T follicular helper cell (primary cell): ENCODE measurements around the gene THSD7A.

Experiments used
- DNase-seq: peaks from one replicate; pipeline ENCODE4 v3.0.0-alpha.2; 2020; ENCODE audit warnings: low read depth
- total RNA-seq, 2 experiments: gene quantifications; one replicate each; lab custom pipeline; 2026; lab: John Stamatoyannopoulos, UW

The THSD7A gene, protein sequence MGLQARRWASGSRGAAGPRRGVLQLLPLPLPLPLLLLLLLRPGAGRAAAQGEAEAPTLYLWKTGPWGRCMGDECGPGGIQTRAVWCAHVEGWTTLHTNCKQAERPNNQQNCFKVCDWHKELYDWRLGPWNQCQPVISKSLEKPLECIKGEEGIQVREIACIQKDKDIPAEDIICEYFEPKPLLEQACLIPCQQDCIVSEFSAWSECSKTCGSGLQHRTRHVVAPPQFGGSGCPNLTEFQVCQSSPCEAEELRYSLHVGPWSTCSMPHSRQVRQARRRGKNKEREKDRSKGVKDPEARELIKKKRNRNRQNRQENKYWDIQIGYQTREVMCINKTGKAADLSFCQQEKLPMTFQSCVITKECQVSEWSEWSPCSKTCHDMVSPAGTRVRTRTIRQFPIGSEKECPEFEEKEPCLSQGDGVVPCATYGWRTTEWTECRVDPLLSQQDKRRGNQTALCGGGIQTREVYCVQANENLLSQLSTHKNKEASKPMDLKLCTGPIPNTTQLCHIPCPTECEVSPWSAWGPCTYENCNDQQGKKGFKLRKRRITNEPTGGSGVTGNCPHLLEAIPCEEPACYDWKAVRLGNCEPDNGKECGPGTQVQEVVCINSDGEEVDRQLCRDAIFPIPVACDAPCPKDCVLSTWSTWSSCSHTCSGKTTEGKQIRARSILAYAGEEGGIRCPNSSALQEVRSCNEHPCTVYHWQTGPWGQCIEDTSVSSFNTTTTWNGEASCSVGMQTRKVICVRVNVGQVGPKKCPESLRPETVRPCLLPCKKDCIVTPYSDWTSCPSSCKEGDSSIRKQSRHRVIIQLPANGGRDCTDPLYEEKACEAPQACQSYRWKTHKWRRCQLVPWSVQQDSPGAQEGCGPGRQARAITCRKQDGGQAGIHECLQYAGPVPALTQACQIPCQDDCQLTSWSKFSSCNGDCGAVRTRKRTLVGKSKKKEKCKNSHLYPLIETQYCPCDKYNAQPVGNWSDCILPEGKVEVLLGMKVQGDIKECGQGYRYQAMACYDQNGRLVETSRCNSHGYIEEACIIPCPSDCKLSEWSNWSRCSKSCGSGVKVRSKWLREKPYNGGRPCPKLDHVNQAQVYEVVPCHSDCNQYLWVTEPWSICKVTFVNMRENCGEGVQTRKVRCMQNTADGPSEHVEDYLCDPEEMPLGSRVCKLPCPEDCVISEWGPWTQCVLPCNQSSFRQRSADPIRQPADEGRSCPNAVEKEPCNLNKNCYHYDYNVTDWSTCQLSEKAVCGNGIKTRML (N-terminal part only)
- total RNA-seq = 0 reads per million in 2 experiments

DNA sequence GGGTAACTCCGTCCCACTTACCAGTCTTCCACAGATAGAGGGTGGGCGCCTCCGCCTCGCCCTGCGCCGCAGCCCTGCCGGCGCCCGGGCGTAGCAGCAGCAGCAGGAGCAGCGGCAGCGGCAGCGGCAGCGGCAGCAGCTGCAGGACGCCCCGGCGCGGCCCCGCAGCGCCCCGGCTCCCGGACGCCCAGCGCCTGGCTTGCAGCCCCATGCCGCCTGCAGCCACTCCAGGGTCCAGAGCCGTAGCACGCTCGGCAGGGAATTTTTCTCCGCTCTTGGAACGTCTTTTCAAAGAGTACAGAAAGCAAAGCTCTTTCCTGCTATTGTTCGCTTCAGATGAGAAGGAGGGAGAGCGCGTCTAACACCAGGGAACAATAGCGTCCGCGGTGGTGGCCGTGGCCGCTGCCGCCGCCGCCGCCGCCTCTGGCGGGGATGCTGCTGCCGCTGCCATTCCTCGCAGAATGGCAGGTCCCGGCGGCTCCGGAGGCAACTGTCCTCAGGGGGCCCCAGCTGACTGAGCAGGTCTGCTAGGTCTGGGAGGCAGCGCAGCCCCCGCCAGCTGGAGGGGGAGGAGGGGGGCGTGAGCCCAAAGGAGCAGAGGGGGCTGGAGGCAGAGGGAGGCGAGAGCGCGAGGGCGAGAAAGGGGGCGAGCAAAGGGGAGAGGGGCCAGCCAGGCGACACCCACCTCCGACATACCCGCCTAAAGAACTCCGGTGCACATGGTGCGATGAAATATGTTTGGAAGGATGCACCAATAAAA lies at the start of gene THSD7A:
THSD7A (minus strand) TSS at position 463 of the 760 bp plus-strand sequence; CDS start at position 211, 252 bp downstream.
- no peak for DNase-seq

DNA sequence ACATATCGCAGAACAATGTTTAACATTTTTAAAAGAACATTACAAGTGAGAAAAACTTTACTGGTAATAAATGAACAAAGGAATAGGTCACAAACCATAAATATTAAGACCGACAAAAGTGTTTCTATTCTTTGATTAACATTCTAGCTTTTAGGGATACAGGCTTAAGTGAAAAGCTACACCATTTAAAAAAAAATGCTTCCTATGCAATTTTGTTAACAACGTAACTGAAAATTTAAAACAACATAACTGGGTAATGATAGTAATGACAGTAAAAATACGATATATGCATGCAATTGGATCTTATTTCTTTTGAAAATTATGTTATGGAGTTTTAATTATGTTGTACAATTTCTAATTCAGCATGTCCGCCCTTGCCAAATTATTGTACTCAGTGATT lies 49.7 kb upstream of the THSD7A start:
- DNase-seq = no peak

DNA sequence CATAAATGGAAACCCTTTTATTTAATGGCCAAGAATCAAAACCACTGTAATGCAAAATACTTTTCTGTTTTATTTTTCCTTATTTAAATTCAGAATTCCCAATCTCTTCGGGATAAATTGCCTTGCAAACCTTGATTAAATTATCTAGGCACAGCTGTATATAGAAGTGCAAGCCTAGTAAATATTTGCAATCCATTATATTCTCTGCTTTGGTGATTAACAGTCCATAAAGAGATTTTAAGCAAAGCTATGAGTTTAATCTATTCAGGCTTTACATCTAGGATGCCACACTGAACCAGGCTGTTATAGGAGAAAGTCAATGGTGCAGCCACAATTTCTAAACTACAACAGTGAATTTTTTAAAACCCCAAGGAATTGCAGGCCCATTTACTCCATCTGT lies 43.6 kb upstream of the THSD7A start:
- DNase-seq = no peak

DNA sequence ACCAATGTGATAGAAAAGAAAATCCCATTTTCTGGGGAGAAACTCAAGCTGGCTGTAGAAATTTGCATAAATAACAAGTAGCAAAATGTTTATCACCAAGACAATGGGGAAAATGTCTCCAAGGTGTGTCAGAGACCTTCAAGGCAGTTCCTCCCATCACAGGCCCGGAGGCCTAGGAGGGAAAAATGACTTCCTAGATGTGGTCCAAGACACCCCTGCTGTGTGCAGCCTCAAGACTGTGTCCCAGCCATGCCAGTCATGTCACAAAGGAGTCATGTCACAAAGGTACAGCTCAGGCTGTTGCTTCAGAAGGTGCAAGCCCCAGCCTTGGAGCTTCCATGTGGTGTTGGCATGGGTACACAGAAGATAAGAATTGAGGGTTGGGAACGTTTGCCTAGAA lies 33.7 kb upstream of the THSD7A start:
- DNase-seq = no peak

DNA sequence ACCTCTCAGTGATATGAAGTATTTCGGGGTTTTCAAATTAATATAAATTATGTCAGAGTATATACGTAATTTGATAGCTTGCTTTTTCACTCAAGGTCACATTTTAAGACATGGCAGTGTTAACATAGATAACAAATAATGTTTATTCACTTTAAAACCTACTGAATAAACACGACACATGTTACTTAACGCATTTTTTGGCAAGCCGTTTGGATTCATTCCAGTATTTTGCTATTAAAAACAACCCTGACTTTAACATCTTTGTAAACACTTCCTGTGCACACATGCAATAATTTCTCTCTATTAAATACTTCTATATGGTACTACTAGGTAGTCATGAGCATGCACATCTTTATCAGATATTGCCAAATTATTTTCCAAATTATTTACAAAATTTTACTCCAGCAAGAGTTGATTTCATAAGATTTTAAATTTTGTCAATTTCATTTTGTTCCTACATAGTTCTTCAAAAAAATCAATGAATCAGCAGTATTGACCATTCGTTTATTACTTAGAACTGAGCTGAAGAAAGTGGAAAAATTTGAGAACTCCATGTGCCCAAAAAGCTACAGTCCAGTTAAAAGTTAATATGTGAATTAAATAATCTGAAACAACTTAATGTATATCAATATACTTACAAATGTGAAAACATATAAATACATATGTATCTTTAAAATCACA lies 26.8 kb upstream of the THSD7A start:
- no peak for DNase-seq

DNA sequence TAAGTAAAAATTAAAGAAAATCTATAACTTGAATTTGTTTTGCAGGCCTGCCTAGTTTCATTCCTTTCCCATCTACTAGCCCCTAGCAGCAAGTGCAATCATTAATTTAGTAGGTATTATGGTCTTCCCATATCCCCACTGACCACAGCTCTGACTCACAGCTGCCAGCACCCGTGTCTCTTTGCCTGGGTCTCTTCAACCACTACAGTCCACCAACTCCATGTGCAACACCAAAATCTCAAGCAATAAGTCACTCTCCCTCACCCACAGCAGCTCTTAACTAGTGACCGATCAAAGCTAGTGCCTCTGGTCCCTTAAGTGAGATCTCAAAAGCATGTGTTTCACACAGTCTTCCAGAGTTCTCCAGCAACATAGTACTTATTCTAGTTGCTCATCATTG lies 26.0 kb upstream of the THSD7A start:
- DNase-seq = no peak

DNA sequence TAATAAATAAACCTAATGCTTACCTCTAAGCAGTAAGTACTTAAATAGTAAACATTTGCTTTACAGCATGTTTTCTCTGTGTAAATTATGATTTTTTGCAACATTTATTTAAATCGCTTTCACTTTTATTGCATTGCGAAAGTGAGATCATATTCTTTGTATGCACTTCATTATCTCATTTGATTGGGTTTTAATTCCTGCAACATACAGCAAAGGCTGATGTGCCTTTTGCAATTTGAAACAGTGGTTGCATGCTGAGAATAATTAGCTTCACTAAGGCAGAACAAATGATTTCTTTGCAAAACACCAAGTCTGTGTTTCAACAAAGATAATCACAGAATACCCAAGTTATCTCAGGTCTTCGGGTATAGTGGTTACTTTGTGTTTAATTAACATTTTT lies 16.3 kb upstream of the THSD7A start:
- no peak for DNase-seq

DNA sequence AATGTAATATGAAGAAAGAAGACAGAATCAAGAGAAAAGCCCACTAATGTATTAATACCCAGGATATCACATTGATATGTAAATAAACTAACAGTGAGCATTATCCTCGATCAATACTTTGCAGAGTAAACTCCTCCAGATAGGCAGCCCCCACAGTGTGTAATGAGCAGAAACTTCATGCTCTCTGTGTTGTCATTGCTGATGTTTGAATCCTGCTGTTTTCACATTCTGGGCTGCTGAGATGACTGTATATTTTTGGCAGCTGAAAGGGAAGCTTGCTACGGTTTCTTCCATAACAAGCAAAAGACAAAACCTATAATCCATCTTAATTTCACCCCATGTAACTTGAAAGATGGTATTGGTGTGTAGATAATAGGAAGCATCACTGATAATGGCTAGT lies 15.3 kb upstream of the THSD7A start:
- DNase-seq = no peak

DNA sequence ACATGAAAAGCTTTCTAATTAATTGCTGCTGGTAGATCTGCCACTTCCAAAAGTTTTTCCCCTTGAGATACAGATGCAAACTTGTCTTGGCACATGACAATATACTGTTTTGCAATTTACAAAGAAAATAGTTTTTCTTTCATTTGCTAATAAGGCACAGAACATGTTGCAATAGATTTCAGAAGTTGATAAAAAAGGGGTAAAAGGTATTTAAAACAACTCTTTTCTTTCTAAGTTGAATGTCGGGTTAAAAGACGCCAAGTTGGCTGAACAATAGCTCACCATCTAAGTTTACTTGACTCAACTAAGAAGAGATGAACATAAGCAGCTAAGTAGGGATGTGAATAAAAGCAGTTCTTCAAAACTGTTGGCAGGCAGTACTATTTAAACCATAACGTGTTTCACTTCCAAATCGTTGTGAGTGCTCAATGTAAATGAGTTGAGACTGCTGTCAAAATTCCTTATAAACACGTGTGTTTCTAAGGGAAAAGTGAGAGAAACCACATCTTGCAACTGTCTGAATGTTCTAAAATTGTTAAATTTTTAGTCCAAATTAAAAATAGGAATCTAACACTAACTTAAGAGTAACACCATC lies 14.5 kb upstream of the THSD7A start:
- DNase-seq = no peak

DNA sequence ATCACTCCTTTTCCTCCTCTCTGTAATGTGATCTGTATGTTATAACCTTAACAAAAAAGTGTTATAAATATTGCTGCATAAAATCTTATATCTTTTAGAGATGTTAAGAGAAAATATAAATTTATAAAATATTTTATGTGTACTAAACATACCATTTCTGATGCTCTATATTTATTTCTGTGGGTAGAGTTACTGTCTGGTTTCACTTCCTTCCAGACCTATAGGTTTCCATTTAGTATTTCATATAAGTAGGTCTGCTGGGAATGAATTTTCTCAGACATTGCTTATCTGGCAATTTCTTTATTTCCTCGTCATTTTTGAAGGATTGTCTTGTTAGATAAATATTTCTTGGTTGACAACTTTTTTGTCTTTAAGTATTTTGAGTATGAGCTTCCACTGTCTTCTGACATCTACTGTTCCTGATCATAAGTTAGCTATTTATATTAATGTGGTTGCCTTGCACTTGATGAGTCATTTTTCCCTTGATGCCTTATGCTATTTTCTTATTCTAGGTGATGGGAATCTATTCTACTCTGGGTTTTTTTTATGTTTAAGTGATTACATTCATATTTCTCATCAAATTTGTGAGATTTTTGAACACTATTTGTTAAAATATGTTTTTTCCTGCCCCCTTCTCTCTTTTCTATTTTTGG lies 11.2 kb upstream of the THSD7A start:
- no peak for DNase-seq

DNA sequence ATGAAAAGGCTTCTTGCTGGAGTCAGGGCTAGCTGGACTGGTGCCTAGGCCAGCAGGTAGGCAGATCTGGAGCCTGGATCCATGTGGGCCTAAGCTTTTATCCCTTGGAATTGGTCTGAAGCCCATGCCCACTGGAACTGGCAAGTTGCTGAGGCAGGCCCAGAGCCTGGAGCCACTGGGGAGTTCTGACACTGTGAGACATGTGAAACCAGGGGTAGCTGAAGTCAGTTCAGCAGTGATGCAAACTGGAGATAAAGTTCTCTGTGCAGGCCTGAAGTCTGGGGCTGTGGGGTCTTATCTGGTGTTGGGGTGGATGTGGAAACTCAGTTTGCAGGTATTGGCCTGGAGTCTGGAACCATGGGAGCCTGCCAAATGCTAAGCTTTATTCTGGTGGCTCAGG lies 9.7 kb upstream of the THSD7A start:
- no peak for DNase-seq

DNA sequence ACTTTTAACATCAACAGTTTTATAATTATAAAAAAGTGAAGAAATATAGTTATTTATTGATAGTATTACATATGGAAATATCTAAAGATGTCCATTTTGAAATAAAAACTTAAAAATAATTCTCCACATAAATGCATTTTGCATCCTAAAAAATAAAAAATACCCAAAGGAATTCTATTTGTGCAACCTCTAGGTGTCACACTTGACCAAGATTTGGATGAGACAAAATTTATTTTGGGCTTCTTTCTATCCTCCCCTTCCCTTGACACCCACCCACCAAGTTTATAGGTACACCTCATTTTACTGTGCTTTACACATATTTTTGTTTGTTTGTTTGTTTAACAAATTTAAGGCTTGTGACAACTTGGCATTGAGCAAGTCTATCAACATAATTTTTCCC lies 3.3 kb upstream of the THSD7A start:
- DNase-seq = no peak

DNA sequence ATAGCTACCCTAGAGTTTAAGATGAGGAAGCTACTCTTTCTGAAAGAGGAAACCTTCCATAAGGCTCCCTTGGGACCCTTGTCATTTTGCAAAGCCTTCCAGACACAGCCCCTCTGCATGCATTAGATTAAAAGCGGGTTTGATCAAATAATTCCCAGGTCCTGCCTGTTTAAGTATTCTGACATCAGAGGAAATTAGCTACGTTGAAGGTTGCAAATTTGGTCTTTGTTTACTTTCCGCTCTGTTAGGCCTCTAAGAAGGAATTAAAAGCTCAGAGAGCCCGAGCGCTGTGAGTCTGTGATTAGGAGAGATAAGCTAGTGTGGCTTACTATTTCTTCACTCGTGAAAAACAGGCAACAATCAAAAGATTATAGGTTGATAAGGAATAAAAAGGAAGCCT lies 1.4 kb upstream of the THSD7A start:
- DNase-seq = no peak

DNA sequence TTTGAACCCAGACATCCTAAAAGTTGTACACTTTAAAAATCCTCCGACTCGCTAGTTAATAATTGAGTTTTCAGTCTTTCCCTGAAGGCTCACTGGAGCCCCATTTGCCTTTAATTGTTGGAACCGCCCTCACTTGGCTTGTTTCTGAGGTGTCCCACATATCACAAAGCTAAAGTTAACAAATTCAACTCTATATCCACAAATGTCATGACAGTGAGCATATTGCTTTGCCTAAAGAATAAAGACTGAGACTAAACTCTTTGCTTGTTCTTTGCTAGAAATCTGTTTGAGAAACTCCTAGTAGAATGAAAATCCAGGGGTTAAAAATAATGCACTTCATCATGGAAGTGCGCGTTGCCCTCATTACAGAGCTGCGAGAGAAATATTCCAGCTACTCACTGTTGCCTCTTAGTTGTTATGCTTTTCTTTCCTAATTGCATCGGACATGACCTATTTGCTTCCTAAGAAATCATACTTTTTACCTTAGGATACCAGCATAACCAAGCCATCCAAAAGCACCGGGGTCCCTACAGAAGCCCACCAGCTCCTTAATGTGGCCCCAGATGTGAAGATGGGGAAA lies 752 bp downstream of the THSD7A start:
- no peak for DNase-seq

DNA sequence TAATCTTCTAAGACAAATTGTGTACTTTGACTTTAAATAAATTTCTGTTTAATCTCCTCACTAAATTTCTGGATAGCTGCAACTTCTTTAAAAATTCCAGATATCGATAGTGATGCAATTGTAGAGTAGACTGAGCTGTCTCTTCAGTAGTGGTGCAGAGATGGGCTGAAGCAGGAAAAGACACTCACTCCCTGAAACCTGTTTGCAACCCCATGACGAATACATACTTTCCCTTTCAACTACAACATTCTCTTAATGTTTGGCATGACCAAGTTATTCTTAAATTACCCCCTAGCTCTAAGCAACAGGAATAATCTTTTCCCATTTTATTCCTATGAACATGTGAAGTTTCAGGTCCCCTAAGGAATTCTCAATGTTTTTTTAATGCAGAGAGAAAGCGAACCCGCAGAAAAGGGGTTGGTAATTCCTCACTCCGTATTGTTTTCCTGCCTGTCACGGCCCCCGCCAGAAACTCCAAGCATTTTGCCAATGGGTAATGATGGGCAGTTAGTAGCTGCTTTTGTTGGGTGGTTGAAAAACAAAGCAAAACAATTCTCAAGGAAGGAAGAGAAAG lies 1.3 kb downstream of the THSD7A start:
- DNase-seq = no peak

DNA sequence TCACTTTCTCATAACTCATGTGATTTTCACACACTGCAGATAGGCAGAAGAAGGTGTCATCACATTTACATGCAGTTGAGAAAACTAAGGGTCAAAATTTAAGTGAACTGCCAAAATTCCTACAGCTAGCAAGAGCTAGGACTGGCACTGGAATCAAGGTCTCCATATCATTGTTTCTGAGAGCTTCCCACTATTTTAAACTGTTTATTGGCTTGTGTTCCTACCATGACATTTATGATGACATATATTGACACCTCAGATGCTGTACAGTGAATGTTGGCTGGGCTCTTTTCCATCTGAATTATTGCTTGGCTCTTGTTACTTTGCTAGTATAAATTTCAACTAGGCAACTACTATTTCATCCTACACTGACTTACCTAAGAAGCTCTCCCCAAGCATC lies 2.0 kb downstream of the THSD7A start:
- no peak for DNase-seq

DNA sequence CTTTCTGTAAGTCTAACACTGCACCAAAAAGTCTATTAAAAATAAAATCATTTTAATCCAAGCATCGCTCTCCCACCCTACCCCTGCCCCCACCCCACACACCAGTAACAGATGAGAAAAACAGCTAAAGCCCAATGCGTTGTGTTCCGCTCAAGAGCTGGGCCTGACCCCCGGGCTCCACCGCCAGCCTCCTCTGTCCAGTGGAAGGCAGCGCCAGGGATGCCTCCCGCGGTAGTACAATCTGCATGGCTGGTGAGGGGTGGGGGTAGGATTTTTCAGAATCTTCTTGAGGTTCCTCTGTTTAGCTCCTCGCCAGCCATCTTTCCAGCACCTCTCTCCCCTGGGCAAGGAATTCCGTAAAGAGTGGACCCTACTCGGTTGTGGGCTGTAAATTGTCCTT lies 12.1 kb downstream of the THSD7A start:
- no peak for DNase-seq

DNA sequence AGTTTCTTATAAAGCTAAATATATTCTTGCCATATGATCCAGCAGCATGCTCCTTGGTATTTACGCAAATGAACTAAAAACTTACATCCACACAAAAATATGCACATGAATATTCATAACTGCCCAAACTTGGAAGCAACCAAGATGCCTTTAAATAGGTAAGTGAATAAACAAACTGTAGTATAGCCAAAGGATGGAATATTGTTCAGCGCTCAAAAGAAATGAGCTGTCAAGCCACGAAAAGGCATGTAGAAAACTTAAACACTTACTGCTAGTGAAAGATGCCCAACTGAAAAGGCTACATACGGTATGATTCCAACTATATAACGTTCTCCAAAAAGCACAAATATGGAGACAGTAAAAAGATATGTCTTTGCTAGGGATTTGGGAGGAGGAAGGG lies 12.7 kb downstream of the THSD7A start:
- no peak for DNase-seq

DNA sequence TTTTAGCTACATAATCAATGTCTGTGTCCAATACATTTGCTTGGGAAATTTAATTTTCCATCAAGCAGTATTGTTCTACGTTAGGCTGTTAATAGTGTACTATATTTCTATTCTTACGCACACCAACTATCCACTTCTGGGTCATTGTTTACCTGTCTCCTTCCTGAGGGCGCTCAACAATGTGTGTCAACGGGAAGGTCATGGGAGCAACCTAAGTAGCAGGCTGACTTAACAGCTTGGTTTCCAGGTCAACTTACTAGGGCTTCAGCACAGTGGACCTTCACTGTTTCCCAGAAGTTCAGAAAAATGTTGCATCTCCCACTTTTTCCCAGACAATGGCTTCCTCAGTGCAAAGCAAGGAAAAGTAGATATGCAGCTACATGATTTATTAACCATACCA lies 13.7 kb downstream of the THSD7A start:
- DNase-seq = no peak
